K562 (cell line): ENCODE results near the gene GABRA4. TPM values are rescaled to one million over a fixed set of nuclear protein-coding genes. Genes with fewer than 3 reads are reported as not detected.

Experiments used
- ATAC-seq: fragments of 200-7000 bp; cut with Tn5 transposase; 3 replicates; pipeline ENCODE4 v1.9.1; 2020; ENCODE audit warnings: moderate library complexity
- BruUV-seq: library from RNA; stranded (reverse); fragments of 400-500 nt; replicated peaks from 2 replicates; lab custom pipeline; 2021; lab: Mats Ljungman, UMichigan
- CTCF ChIA-PET: fragments of 300-600 bp; formaldehyde crosslinking; extraction: SDS; loops from one replicate; lab custom pipeline; 2021; ENCODE audit warnings: low intra/inter-chr PET ratio; lab: Yijun Ruan, JAX
- POLR2A ChIA-PET: fragments of 300-600, 350-650 bp; sonication (Branson Sonifier 250); formaldehyde crosslinking; extraction: SDS; loops from one replicate; lab custom pipeline; 2021; ENCODE audit warnings: antibody characterized with exemption, inconsistent platforms; lab: Yijun Ruan, JAX
- DNase-seq, 4 experiments: peaks; one replicate each; pipeline versions ENCODE4 v3.0.0 to v3.0.0-alpha.2; 2011 to 2018; ENCODE audit warnings: low spot score in 3 of 4, mixed read lengths in 3 of 4; ENCODE audit errors: extremely low read depth in 1 of 4
- FAIRE-seq: peaks from 2 replicates; lab custom pipeline; 2011; peaks lifted over from hg19 to GRCh38; lab: Jason Lieb, UNC
- H2AFZ ChIP-seq: 2 replicates; pipeline ENCODE4 v1.6.0; 2011; ENCODE audit warnings: low read depth, low read length, control low read depth, inconsistent platforms
- H3K27ac ChIP-seq: fragments of 200-600 bp; 3 replicates; pipeline ENCODE4 v1.8.0; 2011; ENCODE audit warnings: low read depth, mild to moderate bottlenecking, control low read depth, inconsistent platforms, low read length, moderate library complexity, mixed read lengths; ENCODE audit errors: extremely low read depth
- H3K27me3 ChIP-seq, 2 experiments: fragments of 300-600 bp in 1 of 2; 2 replicates in 1 of 2; 3 replicates in 1 of 2; pipeline versions ENCODE4 v1.6.0 to v1.8.0; 2011; ENCODE audit warnings: inconsistent platforms in 2 of 2, low read length in 2 of 2, mild to moderate bottlenecking in 1 of 2, mixed read lengths in 1 of 2, moderate library complexity in 1 of 2; ENCODE audit not compliant: control insufficient read depth in 2 of 2, insufficient read depth in 2 of 2
- H3K36me3 ChIP-seq: fragments of 300-600 bp; 3 replicates; pipeline ENCODE4 v1.8.0; 2011; ENCODE audit warnings: mild to moderate bottlenecking, low read length, inconsistent platforms; ENCODE audit not compliant: control insufficient read depth, insufficient read depth
- H3K4me1 ChIP-seq, 2 experiments: fragments of 200-600 bp in 1 of 2; replicated peaks in 1 of 2; 2 replicates in 1 of 2; 3 replicates in 1 of 2; pipeline versions ENCODE4 v1.5.1 to v1.8.0; 2011; ENCODE audit warnings: inconsistent platforms in 2 of 2, low read length in 2 of 2, mild to moderate bottlenecking in 1 of 2, mixed read lengths in 1 of 2, moderate library complexity in 1 of 2; ENCODE audit not compliant: control insufficient read depth in 2 of 2, insufficient read depth in 2 of 2
- H3K4me2 ChIP-seq: 2 replicates; pipeline ENCODE4 v1.6.1; 2011; ENCODE audit warnings: low read length, control low read depth, inconsistent platforms, mixed read lengths; ENCODE audit not compliant: insufficient read depth
- H3K4me3 ChIP-seq: fragments of 200-600 bp; sonication (generic), shearing (Covaris generic); 2 replicates; pipeline ENCODE4 v1.5.1; 2016; ENCODE audit warnings: control low read depth, inconsistent platforms
- H3K79me2 ChIP-seq: fragments of 200-600 bp; 3 replicates; pipeline ENCODE4 v1.8.0; 2011; ENCODE audit warnings: low read length, inconsistent platforms; ENCODE audit not compliant: control insufficient read depth, insufficient read depth
- H3K9ac ChIP-seq, 2 experiments: 2 replicates each; pipeline versions ENCODE4 v1.6.0 to v1.6.1; 2011; ENCODE audit warnings: low read depth in 2 of 2, low read length in 2 of 2, control low read depth in 1 of 2, inconsistent platforms in 1 of 2, mild to moderate bottlenecking in 1 of 2, mixed read lengths in 1 of 2; ENCODE audit not compliant: insufficient read depth in 1 of 2
- H3K9me1 ChIP-seq: one replicate; pipeline ENCODE4 v1.6.0; 2011; ENCODE audit warnings: inconsistent platforms, mild to moderate bottlenecking, low read length, moderate library complexity; ENCODE audit not compliant: control insufficient read depth, insufficient read depth
- H3K9me3 ChIP-seq: replicated peaks from 2 replicates; pipeline ENCODE4 v1.5.1; 2011; ENCODE audit warnings: low read depth, low read length, inconsistent platforms; ENCODE audit not compliant: control insufficient read depth, insufficient read depth
- H4K20me1 ChIP-seq: replicated peaks from 2 replicates; pipeline ENCODE4 v1.6.1; 2011; ENCODE audit warnings: low read length, inconsistent platforms, mixed read lengths; ENCODE audit not compliant: control insufficient read depth, insufficient read depth
- GTF2B ChIP-seq: IDR thresholded peaks from 2 replicates; pipeline ENCODE4 v1.6.1; 2011; ENCODE audit not compliant: insufficient read length; ENCODE audit errors: extremely low read depth
- NFRKB ChIP-seq: fragments of 450-650 bp; IDR thresholded peaks from 2 replicates; pipeline ENCODE4 v1.6.1; 2016; ENCODE audit warnings: low read depth
- RERE ChIP-seq: sonication (generic); formaldehyde crosslinking; IDR thresholded peaks from 2 replicates; pipeline ENCODE4 v1.8.0; 2023; ENCODE audit warnings: missing genetic modification reagents, mild to moderate bottlenecking, borderline replicate concordance
- RFX5 ChIP-seq: IDR thresholded peaks from 2 replicates; pipeline ENCODE4 v1.6.1; 2011; ENCODE audit warnings: low read depth, mild to moderate bottlenecking, improper control_type of control experiment, low read length
- SMARCB1 ChIP-seq: IDR thresholded peaks from 2 replicates; pipeline ENCODE4 v1.6.1; 2011; ENCODE audit warnings: improper control_type of control experiment, low read depth; ENCODE audit not compliant: insufficient read length
- TARDBP ChIP-seq: fragments of 450-650 bp; IDR thresholded peaks from 2 replicates; pipeline ENCODE4 v1.6.1; 2016
- WHSC1 ChIP-seq: IDR thresholded peaks from one replicate; pipeline ENCODE4 v1.6.1; 2012; ENCODE audit warnings: low read length, control low read depth, inconsistent platforms
- in situ Hi-C: fragments of 300-500 bp; cut with MboI; formaldehyde crosslinking; loops from 4 replicates; pipeline ENCODE4 v1.15.0; 2018; ENCODE audit warnings: inconsistent platforms, mixed read lengths
- intact Hi-C: fragments of 100-400 bp; cut with micrococcal nuclease; formaldehyde crosslinking; loops from 2 replicates; pipeline ENCODE4 v1.14.2; 2022
- polyA plus RNA-seq, 8 experiments: library from polyadenylated mRNA; depleted of rRNA in 4 of 8; stranded (reverse) in 5 of 8; unstranded in 3 of 8; fragments of >200 nt; fragmentation: Nextera tagmentation in 2 of 8; fragmentation: Illumina TruSeq in 1 of 8; extraction: Ambion mirVana in 2 of 8; extraction: Trizol in 1 of 8; gene quantifications; 2 replicates each; pipeline versions ENCODE4 v1.2.1 to v1.2.3, GENCODE V29; 2011 to 2014; ENCODE audit warnings: inconsistent platforms in 1 of 8, missing spikeins in 1 of 8
- total RNA-seq, 7 experiments: library from RNA; depleted of rRNA in 6 of 7; stranded (reverse); fragments of >200 nt in 6 of 7; fragmentation: Illumina TruSeq in 2 of 7; extraction: Trizol in 2 of 7; gene quantifications; 2 replicates each; pipeline versions ENCODE4 v1.2.1 to v1.2.3, GENCODE V29; 2011 to 2021; ENCODE audit warnings: low replicate concordance in 1 of 7
- TF ChIP-seq, protein P1 (sequence below): fragments of 150-350 bp; IDR thresholded peaks from 2 replicates; pipeline ENCODE4 v1.6.1; 2014; ENCODE audit warnings: low read depth, mild to moderate bottlenecking, low read length, borderline replicate concordance

GABRA4 gene
- total and polyA plus RNA-seq, 9 of the 15 experiments (the other 6 are each of a cell fraction or from before 2014, with no cell fraction given) = not detected

GRCh38 chr4:46954643-46955042, 38.7 kb downstream of the GABRA4 start:
- no peak for ATAC-seq
- no peaks in the 10 kb centered on the region for H3K9me3 ChIP-seq
- no peaks in the 10 kb centered on the region for H3K4me1 ChIP-seq
- no TSS peak for BruUV-seq
- H3K27ac ChIP-seq = no peak overlapping the region
- FAIRE-seq = no peak
- CTCF ChIA-PET = no interaction called here
- H3K27me3 ChIP-seq = no peaks in the 10 kb centered on the region
- H3K79me2 ChIP-seq = no peaks in the 10 kb centered on the region
- no peaks in the 10 kb centered on the region for H4K20me1 ChIP-seq
- POLR2A ChIA-PET = no interaction called here
- H2AFZ ChIP-seq = no peak overlapping the region
- H3K9me1 ChIP-seq = no peaks in the 10 kb centered on the region
- no peak overlapping the region for H3K4me3 ChIP-seq
- H3K36me3 ChIP-seq = no peaks in the 10 kb centered on the region
- no peak overlapping the region for H3K9ac ChIP-seq
- no peak for DNase-seq
- in situ Hi-C loops = no loop called here
- TF ChIP-seq, protein P1, sequence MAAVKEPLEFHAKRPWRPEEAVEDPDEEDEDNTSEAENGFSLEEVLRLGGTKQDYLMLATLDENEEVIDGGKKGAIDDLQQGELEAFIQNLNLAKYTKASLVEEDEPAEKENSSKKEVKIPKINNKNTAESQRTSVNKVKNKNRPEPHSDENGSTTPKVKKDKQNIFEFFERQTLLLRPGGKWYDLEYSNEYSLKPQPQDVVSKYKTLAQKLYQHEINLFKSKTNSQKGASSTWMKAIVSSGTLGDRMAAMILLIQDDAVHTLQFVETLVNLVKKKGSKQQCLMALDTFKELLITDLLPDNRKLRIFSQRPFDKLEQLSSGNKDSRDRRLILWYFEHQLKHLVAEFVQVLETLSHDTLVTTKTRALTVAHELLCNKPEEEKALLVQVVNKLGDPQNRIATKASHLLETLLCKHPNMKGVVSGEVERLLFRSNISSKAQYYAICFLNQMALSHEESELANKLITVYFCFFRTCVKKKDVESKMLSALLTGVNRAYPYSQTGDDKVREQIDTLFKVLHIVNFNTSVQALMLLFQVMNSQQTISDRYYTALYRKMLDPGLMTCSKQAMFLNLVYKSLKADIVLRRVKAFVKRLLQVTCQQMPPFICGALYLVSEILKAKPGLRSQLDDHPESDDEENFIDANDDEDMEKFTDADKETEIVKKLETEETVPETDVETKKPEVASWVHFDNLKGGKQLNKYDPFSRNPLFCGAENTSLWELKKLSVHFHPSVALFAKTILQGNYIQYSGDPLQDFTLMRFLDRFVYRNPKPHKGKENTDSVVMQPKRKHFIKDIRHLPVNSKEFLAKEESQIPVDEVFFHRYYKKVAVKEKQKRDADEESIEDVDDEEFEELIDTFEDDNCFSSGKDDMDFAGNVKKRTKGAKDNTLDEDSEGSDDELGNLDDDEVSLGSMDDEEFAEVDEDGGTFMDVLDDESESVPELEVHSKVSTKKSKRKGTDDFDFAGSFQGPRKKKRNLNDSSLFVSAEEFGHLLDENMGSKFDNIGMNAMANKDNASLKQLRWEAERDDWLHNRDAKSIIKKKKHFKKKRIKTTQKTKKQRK = no peak
- no peak for TF ChIP-seq TARDBP
- TF ChIP-seq GTF2B = no peak
- TF ChIP-seq NFRKB = no peak
- TF ChIP-seq RERE (CRISPR knock-in tag) = no peak
- no peak for TF ChIP-seq WHSC1
- no peak for TF ChIP-seq RFX5
- TF ChIP-seq SMARCB1 = no peak
- H3K4me2 ChIP-seq = no peak overlapping the region
- intact Hi-C loops = no loop called here
